Measurements from ENCODE around the gene PET100.
"Not testable (repeated sequence)": the region's sequence is repeated elsewhere in the genome, so short reads cannot be mapped to it uniquely, and the experiment has no call there.

Gene PET100

DNA sequence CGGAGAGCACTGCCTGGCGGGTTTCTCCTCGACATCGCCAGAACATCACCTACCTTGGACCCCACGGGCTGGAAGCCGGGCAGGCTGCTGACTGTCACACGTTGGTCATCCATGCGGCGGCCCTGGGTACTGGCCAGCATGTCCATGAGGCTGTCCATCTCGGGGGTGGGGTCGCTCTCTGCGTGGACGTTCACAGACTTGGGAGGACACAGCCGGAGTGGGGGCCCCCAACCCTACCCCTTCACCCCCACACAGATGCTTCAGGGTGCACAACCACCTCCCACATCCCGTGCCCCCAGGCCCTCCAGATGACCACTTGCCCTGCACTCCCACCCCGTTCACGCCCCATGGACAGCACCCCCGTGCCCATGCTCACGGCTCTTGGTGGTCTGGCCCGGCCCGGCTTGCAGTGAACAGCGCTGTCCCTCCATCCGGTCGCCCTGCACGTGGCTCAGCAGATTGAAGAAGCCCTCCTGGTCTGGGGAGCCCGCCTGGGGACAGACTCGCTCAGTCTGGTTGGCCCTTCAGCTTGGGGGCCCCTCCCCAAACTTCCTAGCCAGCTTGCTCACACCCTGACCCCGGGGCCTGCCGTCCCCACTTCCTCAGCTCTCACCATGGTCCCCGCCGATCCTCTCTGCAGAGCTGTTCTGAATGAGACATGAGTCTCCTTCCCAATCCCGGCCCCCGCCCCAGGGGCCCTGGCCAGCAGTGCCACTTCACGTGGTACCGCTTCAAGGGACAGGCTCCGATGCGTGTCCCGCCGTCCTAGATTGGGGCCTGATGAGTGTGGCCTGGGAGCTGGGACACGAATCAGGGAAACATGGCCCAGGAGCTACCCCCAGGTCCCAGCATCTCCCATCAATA, 3.0 kb downstream of the PET100 start:
- DNase-seq: no peak

DNA sequence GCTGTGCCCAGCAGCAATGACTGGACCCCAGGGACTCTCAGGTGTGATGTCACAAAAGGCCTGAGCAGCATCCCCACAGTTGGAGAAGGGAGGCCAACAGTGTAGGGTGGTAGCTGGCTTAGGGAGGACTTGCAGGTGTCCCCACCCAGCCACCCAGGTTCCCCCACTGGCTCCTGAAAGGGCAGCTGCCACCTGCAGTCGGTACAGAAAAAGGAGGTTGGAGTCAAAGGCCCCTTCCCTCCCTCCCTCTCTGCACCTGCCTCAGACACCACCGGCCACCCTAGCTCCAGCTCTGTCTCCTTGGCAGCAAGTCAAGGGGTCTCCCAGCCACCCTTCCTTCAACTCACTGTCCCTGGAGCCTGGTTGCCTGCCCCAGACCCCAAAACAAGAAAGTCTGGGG, 4.1 kb downstream of the PET100 start, which contains the start of gene PCP2:
Gene PCP2, minus strand, starts transcription at position 22 of the 400 bp plus-strand sequence. CDS start 262 bp downstream, outside the sequence.
- no peak for DNase-seq

DNA sequence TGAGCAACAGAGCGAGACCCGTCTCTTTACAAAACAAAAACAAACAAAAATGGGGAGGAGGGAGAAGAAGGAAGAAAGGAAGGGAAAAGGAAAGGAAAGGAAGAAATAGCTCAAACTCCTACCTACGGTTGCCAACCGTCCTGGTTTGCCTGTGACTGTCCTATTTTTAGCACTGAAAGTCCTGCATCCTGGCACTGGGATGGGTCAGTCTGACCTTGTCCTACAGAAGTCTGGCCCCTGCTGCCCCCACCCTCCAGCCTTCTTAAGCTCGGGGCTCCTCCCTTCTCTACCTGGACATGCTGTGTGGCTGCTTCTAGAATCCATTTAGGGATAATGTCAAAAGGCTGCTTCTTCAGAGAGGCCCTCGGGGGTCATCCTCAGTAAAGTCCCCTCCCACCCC, 6.1 kb downstream of the PET100 start:
- no peak for DNase-seq

DNA sequence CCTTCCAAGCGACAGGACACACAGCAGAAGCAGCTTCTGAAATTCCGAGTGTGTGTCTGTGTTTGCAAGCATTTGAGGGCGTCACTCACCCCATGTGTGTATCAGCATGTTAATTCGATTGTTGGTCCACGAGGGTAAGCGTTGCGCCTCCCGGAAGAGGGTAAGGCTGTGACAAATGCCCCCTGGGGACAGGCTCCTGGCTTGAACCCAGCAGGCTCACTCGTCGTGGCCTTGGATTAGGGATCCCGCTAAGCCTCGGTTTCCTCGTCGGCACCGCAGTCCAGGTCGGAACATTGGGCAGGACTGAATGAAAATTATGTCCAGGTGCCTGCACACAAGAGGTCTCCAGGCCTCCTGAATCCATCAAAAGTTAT, 6.7 kb downstream of the PET100 start:
- DNase-seq: no peak

DNA sequence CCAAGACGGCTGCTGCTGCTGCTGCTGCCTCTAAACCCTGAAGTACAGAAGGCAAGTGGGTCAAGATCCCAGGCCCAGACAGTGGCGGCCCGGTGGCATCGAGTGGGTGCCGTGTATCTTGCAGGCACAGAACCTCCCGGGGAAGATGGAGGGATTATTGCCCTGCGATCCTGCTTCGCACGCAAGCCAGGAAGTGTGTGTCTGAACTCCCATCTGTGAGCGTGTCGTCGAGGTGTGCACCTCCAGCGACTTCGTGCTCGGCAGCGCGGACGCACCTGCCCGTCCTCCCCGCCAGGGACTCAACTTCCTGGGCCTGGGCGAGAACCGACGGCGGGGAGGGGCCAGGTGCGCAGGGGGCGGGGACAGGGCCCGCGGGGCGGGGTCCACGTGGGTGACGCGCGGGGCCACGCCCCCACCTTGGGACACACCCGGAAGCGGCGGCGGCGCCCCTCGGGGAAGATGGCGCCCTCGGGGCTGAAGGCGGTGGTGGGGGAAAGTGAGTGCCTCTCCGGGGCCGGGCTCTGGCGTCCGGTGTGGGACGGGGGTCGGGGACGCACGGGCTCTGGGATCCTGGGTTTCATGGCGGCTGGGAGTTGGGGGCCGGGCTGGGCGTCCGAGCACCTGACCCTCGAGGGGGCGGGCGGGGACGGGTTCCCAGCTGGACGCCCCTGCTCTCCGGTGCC, 7.2 kb downstream of the PET100 start, which contains the start of gene STXBP2:
Gene STXBP2, plus strand, starts transcription at position 420 of the 683 bp plus-strand sequence. Its CDS starts 40 bp downstream, at position 460.
- peak in 5 of 56 donors; percentile 4 to 32 (median 17) for DNase-seq

DNA sequence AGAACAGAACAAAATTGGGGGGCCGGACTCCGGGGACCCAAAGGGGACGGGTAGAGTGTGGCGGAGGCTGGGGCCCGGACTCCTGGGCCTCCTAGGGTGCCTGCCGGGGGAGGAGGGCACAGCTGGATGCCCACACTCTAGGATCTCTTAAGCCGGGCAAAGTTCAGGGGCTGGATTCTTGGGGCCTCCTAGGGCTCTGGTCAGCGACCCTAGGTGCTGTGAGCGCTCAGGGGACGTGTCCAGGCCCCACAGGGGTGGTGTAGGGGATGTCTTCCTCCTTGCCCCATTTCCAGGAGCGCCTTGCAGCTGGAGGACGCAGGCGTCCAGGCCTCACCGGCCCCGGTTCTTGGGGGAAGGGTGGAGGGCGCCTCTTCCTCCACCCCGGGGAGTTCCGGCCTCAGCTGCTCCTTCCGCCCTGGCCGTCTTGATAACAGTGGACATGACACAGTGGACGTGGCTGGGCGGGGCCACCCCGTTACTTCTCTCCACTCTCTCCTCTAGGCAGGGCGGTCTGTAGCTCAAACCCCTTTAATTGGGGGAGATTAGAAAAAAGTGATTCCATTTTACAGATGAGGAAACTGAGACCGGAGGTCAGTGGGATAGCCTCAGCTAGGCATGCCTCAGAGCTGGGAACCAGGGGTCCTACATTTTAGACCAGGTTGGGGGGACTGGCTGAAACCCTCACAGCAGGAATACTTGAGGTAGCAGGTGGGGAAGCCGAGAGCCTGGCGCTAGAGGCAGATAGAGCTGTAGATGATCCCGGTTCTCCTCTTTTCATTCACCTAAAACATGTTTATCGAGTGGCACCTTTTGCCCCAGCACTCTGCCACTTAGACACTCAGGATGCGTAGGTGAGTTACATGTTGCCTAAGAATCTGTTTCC, 8.0 kb downstream of the PET100 start:
- peak in 2 of 56 donors; percentile 22 to 25 for DNase-seq

DNA sequence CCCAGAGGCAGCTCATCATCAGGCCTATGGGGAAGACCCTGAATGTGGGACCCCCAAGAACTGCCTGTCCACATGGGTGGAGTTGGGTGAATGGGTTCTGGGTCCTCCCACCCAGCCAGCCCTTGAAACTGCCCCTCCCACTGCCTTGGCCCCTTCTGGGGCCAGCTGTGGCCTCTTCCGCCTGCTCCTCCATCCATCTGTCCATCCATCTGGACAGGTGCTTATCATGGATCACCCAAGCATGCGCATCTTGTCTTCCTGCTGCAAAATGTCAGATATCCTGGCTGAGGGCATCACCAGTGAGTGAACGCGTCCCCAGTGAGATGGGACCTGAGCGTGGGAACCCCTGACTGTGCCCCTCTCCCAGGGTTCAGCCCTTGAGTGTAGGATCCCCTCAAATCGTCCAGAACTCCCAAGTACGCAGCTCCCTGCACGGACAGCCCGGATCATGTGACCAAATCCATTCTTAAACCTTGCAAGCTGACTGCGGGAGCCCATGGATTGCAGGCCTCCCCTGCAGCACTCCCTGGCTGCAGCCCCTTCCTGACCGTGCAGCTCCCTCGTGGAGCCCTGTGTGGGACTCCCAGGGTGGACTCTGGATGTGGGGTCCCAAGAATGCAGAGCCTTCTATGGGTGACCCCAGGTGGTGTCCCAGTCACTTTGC, 9.3 kb downstream of the PET100 start:
- no peak for DNase-seq

DNA sequence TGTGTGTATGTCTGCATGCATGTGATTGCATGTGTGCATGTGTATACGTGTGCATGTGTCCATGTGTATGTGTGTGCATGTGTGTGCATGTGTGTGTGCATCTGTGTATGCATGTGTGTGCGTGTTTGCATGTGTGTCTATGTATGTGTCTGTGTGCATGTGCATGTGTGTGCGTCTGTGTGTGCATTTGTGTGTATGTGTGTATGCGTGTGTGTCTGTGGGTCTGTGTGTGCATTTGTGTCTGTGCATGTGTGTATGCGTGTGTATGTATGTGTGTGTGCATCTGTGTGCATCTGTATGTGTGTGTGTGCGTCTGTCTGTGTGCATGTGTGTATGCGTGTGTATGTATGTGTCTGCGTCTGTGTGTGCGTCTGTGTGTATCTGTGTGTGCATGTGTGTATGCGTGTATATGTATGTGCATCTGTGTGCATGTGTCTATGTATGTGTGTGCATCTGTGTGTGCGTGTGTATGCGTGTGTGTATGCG, 10.3 kb downstream of the PET100 start:
- DNase-seq: no peak

DNA sequence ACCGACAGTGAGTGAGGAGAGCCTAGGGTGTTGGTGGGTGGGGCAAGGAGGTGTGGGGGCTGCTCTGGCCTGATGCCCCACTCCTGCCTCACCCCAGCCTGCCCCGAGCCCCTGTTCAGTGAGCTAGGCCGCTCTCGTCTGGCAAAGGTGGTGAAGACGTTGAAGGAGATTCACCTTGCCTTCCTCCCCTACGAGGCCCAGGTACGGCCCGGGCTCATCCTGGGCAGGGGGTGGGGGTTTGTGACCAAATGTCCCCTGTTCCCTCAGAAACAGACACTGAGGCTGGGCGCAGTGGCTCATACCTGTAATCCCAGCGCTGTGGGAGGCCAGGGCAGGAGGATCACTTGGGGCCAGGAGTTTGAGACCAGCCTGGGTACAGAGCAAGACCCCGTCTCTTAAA, 11.2 kb downstream of the PET100 start:
- no peak for DNase-seq

DNA sequence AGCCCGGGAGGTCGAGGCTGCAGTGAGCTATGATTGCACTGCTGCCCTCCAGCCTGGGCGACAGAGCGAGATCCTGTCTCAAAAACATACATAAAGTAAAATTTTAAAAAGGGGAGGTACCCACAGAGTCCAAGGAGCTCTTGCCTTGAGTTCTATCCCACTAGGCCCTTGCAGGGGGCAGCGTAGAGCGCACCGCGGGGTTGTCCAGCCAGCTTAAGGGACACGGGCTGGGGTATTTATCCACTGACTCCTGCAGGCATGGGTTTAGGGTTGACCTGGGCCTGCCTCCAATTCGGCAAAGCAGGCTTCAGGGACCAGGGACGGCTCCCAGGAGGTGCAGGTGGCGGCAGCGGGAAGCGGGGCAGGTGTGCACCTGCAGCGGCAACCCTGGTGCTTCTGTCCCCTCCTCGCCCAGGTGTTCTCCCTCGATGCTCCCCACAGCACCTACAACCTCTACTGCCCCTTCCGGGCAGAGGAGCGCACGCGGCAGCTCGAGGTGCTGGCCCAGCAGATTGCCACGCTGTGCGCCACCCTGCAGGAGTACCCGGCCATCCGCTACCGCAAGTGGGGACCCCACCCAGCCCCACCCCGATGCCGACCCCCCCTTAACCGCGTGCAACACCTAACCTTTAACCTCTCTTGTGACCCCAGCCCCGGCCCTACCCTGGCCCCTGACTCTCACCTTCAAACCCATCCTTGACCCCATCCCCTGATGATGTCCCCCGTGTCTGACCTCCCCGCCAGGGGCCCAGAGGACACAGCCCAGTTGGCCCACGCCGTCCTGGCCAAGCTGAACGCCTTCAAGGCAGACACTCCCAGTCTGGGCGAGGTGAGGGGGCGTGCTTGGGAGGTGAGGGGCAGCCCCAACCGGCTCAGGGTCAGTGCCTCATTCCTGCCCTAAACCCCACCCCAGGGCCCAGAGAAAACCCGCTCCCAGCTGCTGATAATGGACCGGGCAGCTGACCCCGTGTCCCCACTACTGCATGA, 12.0 kb downstream of the PET100 start:
- DNase-seq: no peak

DNA sequence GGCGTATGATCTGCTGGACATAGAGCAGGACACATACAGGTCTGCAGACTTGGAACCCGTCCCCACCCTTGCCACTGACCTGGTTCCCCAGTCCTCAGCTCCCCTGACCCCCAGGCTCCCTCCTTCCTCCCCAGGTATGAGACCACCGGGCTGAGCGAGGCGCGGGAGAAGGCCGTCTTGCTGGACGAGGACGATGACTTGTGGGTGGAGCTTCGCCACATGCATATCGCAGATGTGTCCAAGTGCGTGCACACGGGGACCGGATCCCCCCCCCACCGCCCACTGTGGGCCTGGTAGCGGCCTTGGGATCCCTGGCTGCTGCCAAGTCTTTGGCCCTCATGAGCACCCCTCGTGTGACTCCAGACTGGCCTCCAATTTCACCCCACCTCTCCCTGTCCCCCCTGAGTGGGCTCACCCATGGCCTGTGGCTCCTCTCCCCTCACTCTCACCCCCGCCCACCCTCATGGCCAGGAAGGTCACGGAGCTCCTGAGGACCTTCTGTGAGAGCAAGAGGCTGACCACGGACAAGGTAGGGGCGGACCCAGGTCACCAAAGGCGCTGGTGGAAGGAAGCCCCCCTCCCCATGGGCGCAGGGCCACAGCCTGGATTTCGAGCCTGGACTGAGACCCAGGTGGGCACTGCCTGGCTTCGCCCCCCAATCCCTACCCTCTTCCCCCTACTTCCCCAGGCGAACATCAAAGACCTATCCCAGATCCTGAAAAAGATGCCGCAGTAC, 12.9 kb downstream of the PET100 start:
- no peak for DNase-seq

DNA sequence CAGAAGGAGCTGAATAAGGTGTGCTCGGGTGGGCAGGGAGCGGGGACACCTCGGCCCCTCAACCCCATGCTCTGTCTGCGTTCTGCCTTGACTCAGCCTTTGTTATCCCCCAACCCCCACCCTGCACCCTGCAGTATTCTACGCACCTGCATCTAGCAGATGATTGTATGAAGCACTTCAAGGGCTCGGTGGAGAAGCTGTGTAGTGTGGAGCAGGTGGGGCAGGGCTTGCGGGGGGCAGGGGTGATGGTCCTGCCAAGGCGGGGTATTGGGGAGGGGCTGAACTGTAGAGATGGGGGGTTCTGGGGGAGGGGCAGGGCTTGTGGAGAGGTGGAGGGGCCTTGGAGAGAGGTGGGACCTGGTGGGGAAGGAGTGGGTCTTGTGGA, 13.4 kb downstream of the PET100 start:
- no peak for DNase-seq

DNA sequence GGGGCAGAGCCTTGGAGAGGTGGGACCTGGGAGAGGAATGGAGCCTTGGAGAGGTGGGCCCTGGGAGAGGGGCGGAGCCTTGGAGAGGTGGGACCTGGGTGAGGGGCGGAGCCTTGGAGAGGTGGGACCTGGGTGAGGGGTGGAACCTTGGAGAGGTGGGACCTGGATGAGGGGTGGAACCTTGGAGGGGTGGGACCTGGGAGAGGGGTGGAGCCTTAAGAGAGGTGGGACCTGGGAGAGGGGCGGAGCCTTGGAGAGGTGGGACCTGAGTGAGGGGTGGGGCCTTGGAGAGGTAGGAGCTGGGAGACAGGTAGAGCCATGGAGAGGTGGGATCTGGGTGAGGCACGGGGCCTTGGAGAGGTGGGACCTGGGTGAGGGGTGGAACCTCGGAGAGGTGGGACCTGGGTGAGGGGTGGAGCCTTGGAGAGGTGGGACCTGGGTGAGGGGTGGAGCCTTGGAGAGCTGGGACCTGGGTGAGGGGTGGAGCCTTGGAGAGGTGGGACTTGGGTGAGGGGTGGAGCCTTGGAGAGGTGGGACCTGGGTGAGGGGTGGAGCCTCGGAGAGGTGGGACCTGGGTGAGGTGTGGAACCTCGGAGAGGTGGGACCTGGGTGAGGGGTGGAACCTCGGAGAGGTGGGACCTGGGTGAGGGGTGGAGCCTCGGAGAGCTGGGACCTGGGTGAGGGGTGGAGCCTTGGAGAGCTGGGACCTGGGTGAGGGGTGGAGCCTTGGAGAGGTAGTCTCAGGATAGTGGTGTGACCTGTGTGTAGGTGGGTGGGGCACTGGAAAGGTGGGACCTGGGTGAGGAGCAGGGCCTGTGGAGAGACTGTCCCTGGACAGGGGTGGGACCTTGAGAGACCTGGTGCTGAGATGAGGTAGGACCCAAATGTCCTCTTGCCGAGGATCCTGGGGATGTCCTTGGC, 14.3 kb downstream of the PET100 start:
- DNase-seq: not testable (repeated sequence)

DNA sequence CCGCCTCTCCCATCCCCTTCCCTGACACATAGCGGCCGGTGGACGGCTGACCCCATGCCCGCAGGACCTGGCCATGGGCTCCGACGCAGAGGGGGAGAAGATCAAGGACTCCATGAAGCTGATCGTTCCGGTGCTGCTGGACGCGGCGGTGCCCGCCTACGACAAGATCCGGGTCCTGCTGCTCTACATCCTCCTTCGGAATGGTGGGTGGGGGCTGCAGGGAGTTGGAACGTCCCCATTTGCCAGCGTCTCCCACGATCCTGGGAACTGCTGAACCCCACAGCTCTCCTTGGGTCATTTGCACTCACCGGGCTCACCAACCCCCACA, 14.9 kb downstream of the PET100 start:
- no peak for DNase-seq

DNA sequence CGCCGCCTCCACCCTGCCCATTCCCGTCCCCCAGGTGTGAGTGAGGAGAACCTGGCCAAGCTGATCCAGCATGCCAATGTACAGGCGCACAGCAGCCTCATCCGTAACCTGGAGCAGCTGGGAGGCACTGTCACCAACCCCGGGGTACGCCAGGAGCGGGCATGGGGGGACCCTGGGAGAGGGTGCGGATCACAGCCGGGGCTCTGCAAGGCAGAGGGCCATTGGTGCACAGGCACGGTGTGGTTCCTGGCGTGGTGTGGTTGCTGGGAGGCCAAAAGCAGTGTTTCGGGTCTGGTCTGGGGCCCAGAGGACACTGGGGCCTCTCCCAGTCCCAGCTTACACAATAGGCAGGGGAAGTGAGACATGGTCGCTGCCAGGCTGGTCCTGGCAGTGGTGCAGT, 15.6 kb downstream of the PET100 start:
- no peak for DNase-seq

DNA sequence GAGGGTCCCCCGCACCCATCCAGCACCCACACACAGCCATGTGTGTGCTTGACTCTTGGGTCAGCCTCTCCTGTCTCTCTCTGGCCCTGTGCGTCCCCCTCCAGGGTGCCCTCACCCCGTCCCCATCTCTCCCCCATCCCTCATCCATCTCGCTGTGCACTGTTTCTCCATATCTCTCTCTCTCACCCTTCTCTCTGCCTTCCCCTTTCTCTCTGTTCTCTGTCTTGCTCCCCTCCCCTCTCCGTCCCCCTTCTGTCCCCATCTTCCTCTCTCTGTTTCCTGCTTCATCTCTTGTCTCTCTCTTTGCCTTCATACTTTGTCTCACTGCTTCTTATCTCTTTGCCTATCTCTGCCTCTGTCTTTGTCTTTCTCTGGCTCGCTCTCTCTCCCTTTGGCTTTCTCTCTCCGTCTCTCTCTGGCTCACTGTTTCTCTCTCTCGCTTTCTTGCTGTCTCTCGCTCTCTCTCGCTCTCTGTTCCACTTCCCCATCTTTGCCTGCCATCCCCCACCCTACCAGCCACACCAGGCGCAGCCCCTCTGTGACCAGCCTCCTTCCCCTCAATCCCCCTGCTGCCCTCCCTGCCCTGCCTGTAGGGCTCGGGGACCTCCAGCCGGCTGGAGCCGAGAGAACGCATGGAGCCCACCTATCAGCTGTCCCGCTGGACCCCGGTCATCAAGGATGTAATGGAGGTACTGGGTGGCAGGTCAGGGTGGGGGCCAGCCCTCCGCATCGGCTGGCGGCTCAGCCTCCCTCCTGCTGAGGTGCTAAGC, 16.2 kb downstream of the PET100 start:
- DNase-seq: no peak

DNA sequence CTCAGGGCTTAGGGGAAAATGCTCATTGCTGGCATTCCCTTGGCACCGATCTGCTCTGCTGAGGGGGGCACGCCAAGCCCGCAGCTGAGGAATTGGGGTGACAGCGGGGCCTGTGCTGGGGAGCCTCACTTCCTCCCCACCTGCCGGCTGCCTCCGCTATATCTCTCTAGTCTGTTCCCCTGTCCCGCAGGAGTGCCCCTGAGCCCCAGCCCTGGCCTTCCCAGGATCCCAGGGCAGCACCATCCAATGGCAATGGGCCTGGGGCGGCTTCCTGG, 16.8 kb downstream of the PET100 start:
- no peak for DNase-seq

Data from nucleus accumbens (tissue), 56 donors.